CD4-positive, CD25-positive, alpha-beta regulatory T cell (primary cell): Measurements from ENCODE around the gene MYO15A. TPM values are rescaled to one million over a fixed set of nuclear protein-coding genes. Genes with fewer than 3 reads are reported as not detected.

Experiments used
- ATAC-seq, 2 donors: fragments of 150-1000 bp; cut with Tn5 transposase; one replicate each; pipeline ENCODE4 v1.10.0; 2021; ENCODE audit warnings: low read depth in 2 of 2, moderate number of reproducible peaks in 2 of 2, moderate library complexity in 1 of 2
- DNase-seq, 3 donors: peaks; one replicate each; pipeline versions ENCODE4 v3.0.0 to v3.0.0-alpha.2; 2012 to 2022; ENCODE audit warnings: mixed read lengths in 1 of 3
- H3K27ac ChIP-seq: one replicate; pipeline ENCODE4 v1.7.0; 2013; ENCODE audit warnings: mild to moderate bottlenecking, low read length; ENCODE audit not compliant: insufficient read depth, poor library complexity, severe bottlenecking
- H3K27me3 ChIP-seq: one replicate; pipeline ENCODE4 v1.7.0; 2013; ENCODE audit warnings: low read length; ENCODE audit not compliant: control insufficient read depth, insufficient read depth
- H3K36me3 ChIP-seq: one replicate; pipeline ENCODE4 v1.7.0; 2013; ENCODE audit warnings: mild to moderate bottlenecking, low read length, moderate library complexity; ENCODE audit not compliant: control insufficient read depth, insufficient read depth
- H3K4me1 ChIP-seq: 2 replicates; pipeline ENCODE4 v1.7.0; 2013; ENCODE audit warnings: mild to moderate bottlenecking, low read length; ENCODE audit not compliant: insufficient read depth, control insufficient read depth, poor library complexity, severe bottlenecking
- H3K4me3 ChIP-seq: one replicate; pipeline ENCODE4 v1.7.0; 2013; ENCODE audit warnings: low read depth, mild to moderate bottlenecking, low read length, moderate library complexity
- H3K9me3 ChIP-seq, 2 experiments: 1 replicate in 1 of 2; 2 replicates in 1 of 2; pipeline ENCODE4 v1.7.0; 2013; ENCODE audit warnings: low read length in 2 of 2, mild to moderate bottlenecking in 1 of 2, moderate library complexity in 1 of 2; ENCODE audit not compliant: control insufficient read depth in 2 of 2
- H3K27ac Mint-ChIP-seq, 3 donors: one replicate each; pipeline ENCODE4 v1.8.0; 2020 to 2022; ENCODE audit warnings: mild to moderate bottlenecking in 3 of 3, mixed read lengths in 3 of 3, moderate library complexity in 2 of 3
- H3K27me3 Mint-ChIP-seq: one replicate; pipeline ENCODE4 v1.8.0; 2022; ENCODE audit warnings: mild to moderate bottlenecking, mixed read lengths
- H3K36me3 Mint-ChIP-seq: one replicate; pipeline ENCODE4 v1.8.0; 2020; ENCODE audit warnings: mixed read lengths
- H3K4me1 Mint-ChIP-seq, 4 donors: one replicate each; pipeline ENCODE4 v1.8.0; 2020 to 2022; ENCODE audit warnings: mixed read lengths in 4 of 4, mild to moderate bottlenecking in 1 of 4
- H3K4me3 Mint-ChIP-seq, 4 donors: one replicate each; pipeline ENCODE4 v1.8.0; 2020 to 2022; ENCODE audit warnings: mild to moderate bottlenecking in 4 of 4, mixed read lengths in 4 of 4, moderate library complexity in 3 of 4
- H3K9me3 Mint-ChIP-seq, 7 donors: one replicate each; pipeline ENCODE4 v1.8.0; 2020 to 2022; ENCODE audit warnings: mixed read lengths in 7 of 7, mild to moderate bottlenecking in 3 of 7, moderate library complexity in 2 of 7
- polyA plus RNA-seq, 4 donors: library from polyadenylated mRNA; unstranded; fragments of 300-500 nt; fragmentation: Illumina TruSeq; gene quantifications; one replicate each; pipeline ENCODE4 v1.2.3, GENCODE V29; 2021
- total RNA-seq: library from RNA; stranded (reverse); gene quantifications from one replicate; pipeline ENCODE4 v1.2.3, GENCODE V29; 2022

The MYO15A gene
- total and polyA plus RNA-seq, 5 donors from 2014 or later = 0.19 to 0.81 (median 0.30) TPM; not detected in 1

GRCh38 chr17:18115517-18115916 lies 7.0 kb downstream of the MYO15A start:
- Mint-ChIP-seq H3K9me3 (peaks cover 0 to 4% (median 0%) of the 10 kb centered on the region in 7 donors), H3K27ac (peak overlapping the region in 2 of 3 donors; percentile 33 to 62), H3K4me3 (no peak overlapping the region), H3K4me1 (no peaks in the 10 kb centered on the region), H3K36me3 (no peaks in the 10 kb centered on the region), H3K27me3 (no peaks in the 10 kb centered on the region)
- no peaks in the 10 kb centered on the region for H3K27me3 ChIP-seq
- no peak overlapping the region for H3K27ac ChIP-seq
- ATAC-seq (no peak), DNase-seq (no peak)
- H3K4me3 ChIP-seq = no peak overlapping the region
- no peaks in the 10 kb centered on the region for H3K36me3 ChIP-seq
- H3K4me1 ChIP-seq = no peaks in the 10 kb centered on the region
- no peaks in the 10 kb centered on the region for H3K9me3 ChIP-seq

DNA sequence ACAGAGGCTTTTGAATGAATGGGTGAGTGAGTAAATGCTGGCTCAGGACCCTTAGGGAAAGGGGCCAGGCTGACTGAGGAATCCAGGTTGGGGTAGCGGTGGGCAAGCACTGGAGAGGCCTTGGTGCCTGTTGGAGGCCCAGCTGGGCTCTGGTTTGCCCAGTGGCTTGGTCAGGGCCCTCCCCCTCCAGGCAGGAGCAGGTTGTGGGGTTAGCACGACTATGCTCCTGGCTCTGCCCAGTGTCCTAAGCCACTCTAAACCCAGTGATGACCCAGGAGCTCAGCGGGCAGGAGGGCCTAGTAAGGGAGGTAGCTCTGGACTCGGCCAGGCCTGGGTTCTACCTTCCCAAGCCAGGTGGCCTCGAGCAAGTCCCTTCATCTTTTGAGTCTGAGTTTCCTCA lies 7.5 kb downstream of the MYO15A start:
- no peak for ATAC-seq
- no peak overlapping the region for H3K4me3 ChIP-seq
- H3K36me3 ChIP-seq = no peaks in the 10 kb centered on the region
- H3K27me3 ChIP-seq = no peaks in the 10 kb centered on the region
- H3K27ac ChIP-seq = no peak overlapping the region
- no peaks in the 10 kb centered on the region for H3K9me3 ChIP-seq
- no peaks in the 10 kb centered on the region for H3K4me1 ChIP-seq
- Mint-ChIP-seq H3K27me3 (no peaks in the 10 kb centered on the region), H3K4me1 (no peaks in the 10 kb centered on the region), H3K36me3 (no peaks in the 10 kb centered on the region), H3K4me3 (no peak overlapping the region), H3K27ac (peak overlapping the region in 1 of 3 donors; percentile 33), H3K9me3 (peaks cover 0 to 4% (median 0%) of the 10 kb centered on the region in 7 donors)
- no peak for DNase-seq

DNA sequence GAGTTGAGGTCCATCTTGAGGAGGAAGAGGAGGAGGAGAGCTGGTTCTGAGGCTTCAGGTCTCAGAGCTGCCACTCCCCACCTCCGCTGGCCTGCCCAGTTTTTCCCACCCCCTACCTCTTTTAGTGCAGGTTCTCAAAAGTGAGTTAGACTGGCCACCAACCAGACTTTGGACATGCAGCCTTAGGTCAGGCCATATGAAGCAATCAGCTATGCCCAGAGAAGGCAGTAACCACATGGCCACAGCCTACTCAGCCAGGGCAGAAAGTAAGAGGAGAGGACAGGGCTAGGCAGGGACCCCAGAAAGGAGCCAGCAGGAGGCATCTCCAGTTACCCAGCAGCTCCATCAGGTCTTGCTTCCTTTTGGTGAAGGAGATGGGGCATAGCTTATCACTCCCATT lies 9.0 kb downstream of the MYO15A start:
- Histone ChIP-seq H3K4me1 (no peaks in the 10 kb centered on the region), H3K27ac (no peak overlapping the region), H3K36me3 (no peaks in the 10 kb centered on the region), H3K9me3 (no peaks in the 10 kb centered on the region), H3K27me3 (no peaks in the 10 kb centered on the region), H3K4me3 (no peak overlapping the region)
- DNase-seq (no peak), ATAC-seq (no peak)
- no peaks in the 10 kb centered on the region for H3K36me3 Mint-ChIP-seq
- no peak overlapping the region for H3K4me3 Mint-ChIP-seq
- H3K4me1 Mint-ChIP-seq = no peaks in the 10 kb centered on the region
- peak overlapping the region in 1 of 3 donors; percentile 90 for H3K27ac Mint-ChIP-seq
- H3K27me3 Mint-ChIP-seq = no peaks in the 10 kb centered on the region
- peaks cover 0 to 4% (median 0%) of the 10 kb centered on the region in 7 donors for H3K9me3 Mint-ChIP-seq

GRCh38 chr17:18117982-18118975 lies 9.7 kb downstream of the MYO15A start:
- no peaks in the 10 kb centered on the region for H3K4me1 Mint-ChIP-seq
- no peaks in the 10 kb centered on the region for H3K36me3 Mint-ChIP-seq
- DNase-seq (no peak), ATAC-seq (no peak)
- no peak overlapping the region for H3K4me3 Mint-ChIP-seq
- no peaks in the 10 kb centered on the region for H3K4me1 ChIP-seq
- no peaks in the 10 kb centered on the region for H3K9me3 ChIP-seq
- H3K27me3 Mint-ChIP-seq = no peaks in the 10 kb centered on the region
- no peak overlapping the region for H3K4me3 ChIP-seq
- H3K27ac ChIP-seq = no peak overlapping the region
- H3K9me3 Mint-ChIP-seq = peaks cover 0 to 4% (median 0%) of the 10 kb centered on the region in 7 donors
- no peak overlapping the region for H3K27ac Mint-ChIP-seq
- H3K36me3 ChIP-seq = no peaks in the 10 kb centered on the region
- no peaks in the 10 kb centered on the region for H3K27me3 ChIP-seq

GRCh38 chr17:18119166-18119745 lies 10.7 kb downstream of the MYO15A start:
- peak overlapping the region in 1 of 3 donors; percentile 5 for H3K27ac Mint-ChIP-seq
- H3K27me3 Mint-ChIP-seq = no peaks in the 10 kb centered on the region
- Histone ChIP-seq H3K27me3 (no peaks in the 10 kb centered on the region), H3K4me1 (no peaks in the 10 kb centered on the region), H3K4me3 (no peak overlapping the region), H3K27ac (no peak overlapping the region), H3K9me3 (no peaks in the 10 kb centered on the region), H3K36me3 (no peaks in the 10 kb centered on the region)
- DNase-seq (no peak), ATAC-seq (no peak)
- no peaks in the 10 kb centered on the region for H3K36me3 Mint-ChIP-seq
- no peaks in the 10 kb centered on the region for H3K4me1 Mint-ChIP-seq
- peaks cover 0 to 4% (median 0%) of the 10 kb centered on the region in 7 donors for H3K9me3 Mint-ChIP-seq
- no peak overlapping the region for H3K4me3 Mint-ChIP-seq

GRCh38 chr17:18119938-18120337 lies 11.4 kb downstream of the MYO15A start:
- Mint-ChIP-seq H3K36me3 (no peaks in the 10 kb centered on the region), H3K4me3 (no peak overlapping the region), H3K4me1 (no peaks in the 10 kb centered on the region), H3K9me3 (peaks cover 0 to 4% (median 0%) of the 10 kb centered on the region in 7 donors), H3K27me3 (no peaks in the 10 kb centered on the region), H3K27ac (no peak overlapping the region)
- no peak overlapping the region for H3K27ac ChIP-seq
- no peaks in the 10 kb centered on the region for H3K27me3 ChIP-seq
- ATAC-seq (no peak), DNase-seq (no peak)
- no peak overlapping the region for H3K4me3 ChIP-seq
- no peaks in the 10 kb centered on the region for H3K9me3 ChIP-seq
- no peaks in the 10 kb centered on the region for H3K36me3 ChIP-seq
- no peaks in the 10 kb centered on the region for H3K4me1 ChIP-seq

- H3K36me3 ChIP-seq = no peaks in the 10 kb centered on the region
- no peak overlapping the region for H3K4me3 ChIP-seq
- no peaks in the 10 kb centered on the region for H3K4me1 Mint-ChIP-seq
- H3K27me3 Mint-ChIP-seq = no peaks in the 10 kb centered on the region
- no peak for ATAC-seq
- no peak overlapping the region for H3K27ac ChIP-seq
- no peaks in the 10 kb centered on the region for H3K36me3 Mint-ChIP-seq
- H3K9me3 Mint-ChIP-seq = peaks cover 0 to 4% (median 0%) of the 10 kb centered on the region in 7 donors
- H3K27ac Mint-ChIP-seq = no peak overlapping the region
- H3K4me3 Mint-ChIP-seq = no peak overlapping the region
- no peak for DNase-seq
- no peaks in the 10 kb centered on the region for H3K27me3 ChIP-seq
- no peaks in the 10 kb centered on the region for H3K9me3 ChIP-seq
- no peaks in the 10 kb centered on the region for H3K4me1 ChIP-seq
Measured at GRCh38 chr17:18120461-18121017, 12.0 kb downstream of the MYO15A start.
